Keratinocyte (primary cell): Measurements from ENCODE around the gene KDM2A.

Experiments used
- CTCF ChIP-seq, 3 experiments: IDR thresholded peaks in 1 of 3; conservative IDR thresholded peaks in 1 of 3; optimal IDR thresholded peaks in 1 of 3; 2 replicates in 2 of 3; 3 replicates in 1 of 3; pipeline versions ENCODE3 to v1.5.1; 2011; ENCODE audit warnings: low read length in 3 of 3, mild to moderate bottlenecking in 3 of 3, moderate library complexity in 2 of 3, control low read depth in 1 of 3, inconsistent platforms in 1 of 3; ENCODE audit not compliant: insufficient read depth in 2 of 3; ENCODE audit errors: extremely low read depth in 1 of 3
- EZH2 ChIP-seq: IDR thresholded peaks from one replicate; pipeline ENCODE4 v1.6.1; 2012; ENCODE audit warnings: inconsistent platforms, mild to moderate bottlenecking, low read length, moderate library complexity

- no peak for TF ChIP-seq CTCF (optimal IDR thresholded peaks at IDR 0.05 in 1 of 3, IDR thresholded peaks at IDR 0.05 in 1 of 3, conservative IDR thresholded peaks at IDR 0.05 in 1 of 3; ENCODE audit: extremely low read depth in 1 of 3, insufficient read depth in 2 of 3, low read length in 3 of 3)
- TF ChIP-seq EZH2, result no peak
Observed at GRCh38 chr11:67076202-67076601, 42.9 kb upstream of the KDM2A start.
